Common myeloid progenitor, CD34-positive (primary cell): ENCODE data around the gene CLIP4.

Source experiments
- CTCF ChIA-PET: fragments of 350-600 bp; sonication (Branson Sonifier 250); formaldehyde crosslinking; loops from one replicate; lab custom pipeline; 2021; ENCODE audit warnings: antibody characterized with exemption; lab: Charles Lee
- POLR2A ChIA-PET: fragments of 350-600 bp; sonication (Branson Sonifier 250); formaldehyde crosslinking; loops from one replicate; lab custom pipeline; 2021; ENCODE audit warnings: antibody characterized with exemption; lab: Charles Lee
- DNase-seq, 3 donors: peaks; one replicate each; pipeline versions ENCODE4 v3.0.0 to v3.0.0-alpha.2; 2013
- H3K27ac ChIP-seq, 2 experiments: 1 replicate in 1 of 2; 2 replicates in 1 of 2; pipeline ENCODE4 v1.7.0; 2013; ENCODE audit warnings: inconsistent platforms in 2 of 2, low read length in 2 of 2, mild to moderate bottlenecking in 2 of 2, low read depth in 1 of 2, moderate library complexity in 1 of 2; ENCODE audit not compliant: severe bottlenecking in 2 of 2, insufficient read depth in 1 of 2, poor library complexity in 1 of 2
- H3K27me3 ChIP-seq, 5 experiments: replicated peaks in 2 of 5; 1 replicate in 3 of 5; 2 replicates in 2 of 5; pipeline versions ENCODE4 v1.6.1 to v1.7.0; 2013; ENCODE audit warnings: low read length in 4 of 5, mild to moderate bottlenecking in 2 of 5, moderate library complexity in 2 of 5, inconsistent platforms in 1 of 5; ENCODE audit not compliant: insufficient read depth in 5 of 5, control insufficient read depth in 4 of 5
- H3K36me3 ChIP-seq, 4 experiments: 1 replicate in 2 of 4; 2 replicates in 2 of 4; pipeline versions ENCODE4 v1.6.1 to v1.7.0; 2013; ENCODE audit warnings: low read length in 3 of 4, control low read depth in 1 of 4, mild to moderate bottlenecking in 1 of 4; ENCODE audit not compliant: control insufficient read depth in 4 of 4, insufficient read depth in 4 of 4
- H3K4me1 ChIP-seq, 4 experiments: 1 replicate in 3 of 4; 2 replicates in 1 of 4; pipeline versions ENCODE4 v1.6.1 to v1.7.1; 2013; ENCODE audit warnings: low read length in 3 of 4, mild to moderate bottlenecking in 3 of 4, control low read depth in 1 of 4, inconsistent platforms in 1 of 4, moderate library complexity in 1 of 4; ENCODE audit not compliant: control insufficient read depth in 4 of 4, insufficient read depth in 4 of 4; ENCODE audit errors: control extremely low read depth in 1 of 4
- H3K4me3 ChIP-seq, 7 experiments: 1 replicate in 4 of 7; 2 replicates in 3 of 7; pipeline versions ENCODE4 v1.5.1 to v1.7.0; 2013; ENCODE audit warnings: mild to moderate bottlenecking in 7 of 7, low read length in 6 of 7, moderate library complexity in 6 of 7, inconsistent platforms in 2 of 7, low read depth in 2 of 7, control low read depth in 1 of 7; ENCODE audit not compliant: insufficient read depth in 4 of 7, control insufficient read depth in 1 of 7; ENCODE audit errors: extremely low read depth in 1 of 7
- H3K9me3 ChIP-seq, 5 experiments: 1 replicate in 4 of 5; 2 replicates in 1 of 5; pipeline versions ENCODE4 v1.6.1 to v1.7.1; 2013; ENCODE audit warnings: low read length in 4 of 5, mild to moderate bottlenecking in 2 of 5, inconsistent platforms in 1 of 5, low read depth in 1 of 5, moderate library complexity in 1 of 5; ENCODE audit not compliant: control insufficient read depth in 4 of 5, insufficient read depth in 2 of 5; ENCODE audit errors: control extremely low read depth in 1 of 5
- WGBS: methylation state at CpG from one replicate; pipeline ENCODE4 v1.1.5; 2013; ENCODE audit not compliant: insufficient coverage; 5-methylcytosine and 5-hydroxymethylcytosine counted together

CLIP4 gene

GRCh38 chr2:29117636-29118303 lies 2.6 kb downstream of the CLIP4 start:
- WGBS, result 60% methylated on average over 1 of the region's 2 CpGs
- ChIA-PET POLR2A (interaction anchor here (0.6 to 2.2 kb wide), 2 partner anchors 12 to 69 kb away, joined by 4 to 6 read pairs; no protein-coding TSS in a partner anchor), CTCF (interaction anchor here (1.0 to 2.9 kb wide), 4 partner anchors 8 to 116 kb away, joined by 3 to 17 read pairs (median 4); no protein-coding TSS in a partner anchor)
- Histone ChIP-seq H3K4me3 (peak overlapping the region in 1 of 7 experiments; percentile 20), H3K27me3 (no peaks in the 10 kb centered on the region), H3K9me3 (no peaks in the 10 kb centered on the region), H3K36me3 (peaks cover 0 to 11% (median 3%) of the 10 kb centered on the region in 4 experiments), H3K4me1 (peaks cover 7 to 48% (median 24%) of the 10 kb centered on the region in 4 experiments), H3K27ac (no peak overlapping the region)
- DNase-seq, result peak in 2 of 3 donors; percentile 27 to 44

- ChIA-PET CTCF (interaction anchor here (0.5 to 1.8 kb wide), 4 partner anchors 11 to 1113 kb away, joined by 3 read pairs; no protein-coding TSS in a partner anchor), POLR2A (interaction anchor here (0.9 kb wide), 1 partner anchor 10 kb away, joined by 3 read pairs; no protein-coding TSS in a partner anchor)
- Histone ChIP-seq H3K4me3 (peak overlapping the region in 1 of 7 experiments; percentile 19), H3K27me3 (no peaks in the 10 kb centered on the region), H3K9me3 (peaks cover 0 to 13% (median 6%) of the 10 kb centered on the region in 5 experiments), H3K4me1 (peaks cover 7 to 43% (median 24%) of the 10 kb centered on the region in 4 experiments), H3K36me3 (peaks cover 4 to 26% (median 11%) of the 10 kb centered on the region in 4 experiments), H3K27ac (no peak overlapping the region)
- 85% methylated on average over 2 of the region's 4 CpGs for WGBS
- peak in 1 of 3 donors; percentile 24 for DNase-seq
Measured at GRCh38 chr2:29119211-29119610, 4.0 kb downstream of the CLIP4 start.

DNA sequence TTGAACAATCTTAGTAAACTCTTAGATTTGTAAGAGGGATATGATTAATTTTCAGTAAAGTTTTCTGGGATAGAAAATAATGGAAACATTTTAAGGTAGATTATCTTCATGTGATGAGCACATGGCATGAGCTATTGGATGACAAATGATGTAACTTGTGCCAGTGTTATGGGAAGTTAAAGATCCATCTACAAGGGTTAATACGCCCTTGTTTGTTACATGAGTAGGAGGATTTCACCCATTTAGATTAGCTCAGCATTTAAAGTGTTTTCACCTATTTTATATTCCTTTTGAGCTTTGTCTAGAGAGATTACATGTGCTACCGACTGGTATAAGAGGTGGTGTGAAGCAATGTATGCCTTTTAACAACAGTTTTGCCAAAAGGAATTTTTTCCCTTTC lies 5.6 kb downstream of the CLIP4 start:
- H3K27ac ChIP-seq, result no peak overlapping the region
- ChIA-PET CTCF (interaction anchor here (1.0 to 1.1 kb wide), 2 partner anchors 8 to 9 kb away, joined by 3 read pairs; no protein-coding TSS in a partner anchor), POLR2A (interaction anchor here (0.7 kb wide), 2 partner anchors 9 to 86 kb away, joined by 3 to 4 read pairs; no protein-coding TSS in a partner anchor)
- H3K4me3 ChIP-seq, result no peak overlapping the region
- H3K36me3 ChIP-seq, result peaks cover 4 to 41% (median 23%) of the 10 kb centered on the region in 4 experiments
- no CpG with 5 or more reads among the region's 2 CpGs for WGBS
- peaks cover 7 to 34% (median 16%) of the 10 kb centered on the region in 4 experiments for H3K4me1 ChIP-seq
- H3K9me3 ChIP-seq, result peaks cover 0 to 19% (median 6%) of the 10 kb centered on the region in 5 experiments
- no peaks in the 10 kb centered on the region for H3K27me3 ChIP-seq
- DNase-seq, result no peak

DNA sequence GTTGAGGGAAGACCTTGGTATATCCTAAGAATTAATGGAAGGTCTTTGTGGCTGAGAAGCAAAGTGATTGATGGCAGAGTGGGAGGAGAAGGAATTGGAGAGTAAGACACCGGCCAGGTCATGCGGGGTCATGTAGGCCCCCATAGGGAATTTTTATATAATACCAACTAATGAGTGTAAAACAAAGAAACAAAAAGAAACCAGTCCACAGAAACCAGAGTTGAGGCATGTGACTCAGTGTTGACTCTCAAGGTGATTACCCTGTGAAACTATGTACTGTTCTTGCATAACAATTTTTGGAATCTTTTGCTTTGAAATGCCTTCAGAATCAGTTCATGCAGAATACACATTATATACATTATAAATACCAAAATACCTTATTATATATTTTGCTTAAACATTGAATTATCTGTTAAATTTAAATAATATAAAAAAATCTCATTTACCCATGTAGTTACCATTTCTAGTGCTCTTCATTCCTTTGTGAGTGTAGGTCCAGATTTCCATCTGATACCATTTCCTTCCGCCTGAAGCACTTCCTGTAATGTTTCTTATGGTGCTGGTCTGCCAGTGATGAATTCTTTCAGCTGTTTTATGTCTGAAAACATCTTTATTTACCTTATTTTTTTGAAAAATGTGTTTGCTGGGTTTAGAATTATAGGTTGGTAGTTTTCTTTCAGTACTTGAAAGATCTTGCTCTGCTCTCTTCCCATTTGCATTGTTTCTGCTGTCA lies 8.6 kb downstream of the CLIP4 start:
- Histone ChIP-seq H3K4me1 (peaks cover 0 to 10% (median 5%) of the 10 kb centered on the region in 4 experiments), H3K36me3 (peaks cover 11 to 45% (median 26%) of the 10 kb centered on the region in 4 experiments), H3K27me3 (no peaks in the 10 kb centered on the region), H3K4me3 (no peak overlapping the region), H3K9me3 (peaks cover 0 to 19% (median 6%) of the 10 kb centered on the region in 5 experiments), H3K27ac (no peak overlapping the region)
- no peak for DNase-seq
- CTCF ChIA-PET, result no interaction called here
- WGBS, result no CpG with 5 or more reads among the region's 3 CpGs
- POLR2A ChIA-PET, result no interaction called here

DNA sequence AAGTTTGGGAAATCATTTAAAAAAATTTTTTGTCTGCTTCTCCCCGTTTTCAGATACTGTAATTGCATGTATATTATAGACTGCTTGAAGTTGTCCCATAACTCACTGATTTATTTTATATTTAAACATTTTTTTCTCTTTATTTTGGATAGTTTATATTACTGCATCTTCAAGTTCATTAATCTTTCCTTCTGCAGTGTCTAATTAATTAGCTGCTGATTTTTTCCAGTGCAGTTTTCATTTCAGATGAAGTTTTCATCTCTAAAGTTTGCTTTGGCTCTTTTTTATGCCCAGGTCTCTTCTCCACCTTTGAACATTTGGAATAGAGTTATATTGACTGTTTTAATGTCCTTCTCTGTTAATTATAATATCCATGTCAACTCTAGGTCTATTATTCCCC lies 9.3 kb downstream of the CLIP4 start:
- Histone ChIP-seq H3K4me1 (peaks cover 0 to 4% (median under 1%) of the 10 kb centered on the region in 4 experiments), H3K4me3 (no peak overlapping the region), H3K27me3 (no peaks in the 10 kb centered on the region), H3K36me3 (peaks cover 11 to 45% (median 26%) of the 10 kb centered on the region in 4 experiments), H3K9me3 (peaks cover 0 to 19% (median 6%) of the 10 kb centered on the region in 5 experiments), H3K27ac (no peak overlapping the region)
- POLR2A ChIA-PET, result interaction anchor here (0.6 kb wide), 1 partner anchor 257 kb away, joined by 4 read pairs; no protein-coding TSS in a partner anchor
- DNase-seq, result no peak
- WGBS, result no CpG with 5 or more reads among the region's 1 CpG
- CTCF ChIA-PET, result no interaction called here

DNA sequence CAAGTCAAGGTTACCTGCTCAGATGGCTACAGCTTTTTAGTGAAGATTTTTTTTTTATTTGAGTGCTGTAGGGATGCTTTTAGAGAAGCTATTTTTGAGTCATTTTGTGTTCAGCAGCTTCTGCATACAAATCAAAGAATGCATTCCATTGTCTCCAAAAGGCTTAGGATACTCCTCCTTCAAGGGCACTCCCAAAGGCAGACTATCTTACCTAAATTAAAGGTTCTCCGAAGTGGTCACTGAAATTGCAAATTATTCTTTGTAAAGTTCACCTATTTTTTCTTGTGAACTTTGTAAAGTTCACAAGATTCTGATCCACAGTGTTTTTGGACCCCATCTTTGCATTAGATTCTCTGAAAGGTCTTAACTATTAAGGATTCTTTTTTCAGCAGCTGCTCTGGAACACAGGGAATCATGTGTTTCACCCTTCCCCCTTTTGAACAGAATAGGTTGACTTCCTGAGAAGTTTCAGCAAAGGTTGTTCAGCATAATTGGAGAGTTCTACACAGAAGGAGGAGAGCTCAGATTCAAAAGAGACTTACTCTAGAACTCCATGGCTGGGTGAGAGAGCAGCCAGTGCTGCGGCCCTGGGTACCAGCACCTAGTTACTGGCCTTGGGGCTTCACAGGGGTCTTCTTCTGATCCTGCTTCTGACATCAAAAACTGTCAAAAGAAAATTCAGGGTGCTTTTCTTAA lies 14.5 kb downstream of the CLIP4 start:
- Histone ChIP-seq H3K36me3 (peaks cover 16 to 46% (median 22%) of the 10 kb centered on the region in 4 experiments), H3K27ac (peak overlapping the region in 1 of 2 experiments; percentile 45), H3K4me1 (peaks cover 0 to 14% (median 11%) of the 10 kb centered on the region in 4 experiments), H3K9me3 (peaks cover 0 to 4% (median 0%) of the 10 kb centered on the region in 5 experiments), H3K4me3 (peak overlapping the region in 1 of 7 experiments; percentile 34), H3K27me3 (no peaks in the 10 kb centered on the region)
- no CpG with 5 or more reads among the region's 2 CpGs for WGBS
- CTCF ChIA-PET, result interaction anchor here (0.7 to 3.0 kb wide), 5 partner anchors 9 to 171 kb away, joined by 3 to 17 read pairs (median 3); no protein-coding TSS in a partner anchor
- DNase-seq, result no peak
- POLR2A ChIA-PET, result interaction anchor here (1.1 to 2.2 kb wide), 3 partner anchors 9 to 13 kb away, joined by 3 to 6 read pairs (median 4); no protein-coding TSS in a partner anchor
